22Rv1 (cell line): ENCODE measurements around the gene TACR2.
A peak's percentile ranks its signal among the peaks of the same experiment; 100 is the strongest.

Experiments
- H3K27ac ChIP-seq: fragments of 450-650 bp; 2 replicates; pipeline ENCODE4 v1.5.1; 2017
- CTCF ChIP-seq: fragments of 450-650 bp; IDR thresholded peaks from 2 replicates; pipeline ENCODE4 v1.5.1; 2017; ENCODE audit warnings: mild to moderate bottlenecking
- ZFX ChIP-seq: fragments of 450-650 bp; IDR thresholded peaks from 2 replicates; pipeline ENCODE4 v1.6.1; 2017; ENCODE audit warnings: antibody characterized with exemption, borderline replicate concordance

Gene TACR2

GRCh38 chr10:69401416-69401815 lies 15.3 kb downstream of the TACR2 start:
- no peak overlapping the region for H3K27ac ChIP-seq
- TF ChIP-seq CTCF (no peak), ZFX (no peak)

- TF ChIP-seq CTCF: no peak
- no peak for TF ChIP-seq ZFX
These were observed 15.8 kb downstream of the TACR2 start for GRCh38 chr10:69400936-69401335.

GRCh38 chr10:69398466-69398865 lies 18.3 kb downstream of the TACR2 start:
- TF ChIP-seq ZFX (no peak), CTCF (no peak)
- H3K27ac ChIP-seq: no peak overlapping the region

More at GRCh38 chr10:69400936-69401335, 15.8 kb downstream of the TACR2 start:
- H3K27ac ChIP-seq: no peak overlapping the region

- H3K27ac ChIP-seq: no peak overlapping the region
- TF ChIP-seq ZFX: no peak
- TF ChIP-seq CTCF: no peak
These were observed 18.7 kb downstream of the TACR2 start for GRCh38 chr10:69397972-69398371.

GRCh38 chr10:69394020-69394419 lies 22.7 kb downstream of the TACR2 start:
- TF ChIP-seq ZFX (no peak), CTCF (no peak)
- H3K27ac ChIP-seq: no peak overlapping the region

GRCh38 chr10:69392481-69393000 lies 24.2 kb downstream of the TACR2 start:
- peak overlapping the region; percentile 32; the same call in 1 of the 2 replicates for H3K27ac ChIP-seq
- TF ChIP-seq ZFX: no peak
- TF ChIP-seq CTCF: peak; percentile 92

GRCh38 chr10:69391158-69391557 lies 25.6 kb downstream of the TACR2 start:
- H3K27ac ChIP-seq: peak overlapping the region; percentile 36
- no peak for TF ChIP-seq CTCF
- no peak for TF ChIP-seq ZFX
